HEK293 (cell line): ENCODE measurements around the gene TRAP1.

Experiments
- CTCF ChIA-PET: fragments of 350-600 bp; formaldehyde crosslinking; extraction: SDS; loops from one replicate; lab custom pipeline; 2021; ENCODE audit warnings: antibody characterized with exemption; lab: Yijun Ruan, JAX
- POLR2A ChIA-PET: fragments of 300-600 bp; formaldehyde crosslinking; extraction: SDS; loops from one replicate; lab custom pipeline; 2020; ENCODE audit warnings: antibody characterized with exemption, inconsistent platforms; lab: Yijun Ruan, JAX
- H3K27ac ChIP-seq: fragments of 200-500 bp; sonication (Bioruptor generic); 2 replicates; pipeline ENCODE4 v1.5.1; 2014; ENCODE audit warnings: low read depth, low read length, control low read depth, inconsistent platforms; ENCODE audit errors: extremely low read depth
- H3K36me3 ChIP-seq, 2 experiments: fragments of 200-500 bp in 1 of 2; sonication (Bioruptor generic) in 1 of 2; 1 replicate in 1 of 2; 2 replicates in 1 of 2; pipeline ENCODE4 v1.5.1; 2014 to 2017; ENCODE audit warnings: inconsistent platforms in 2 of 2, low read length in 2 of 2; ENCODE audit not compliant: control insufficient read depth in 2 of 2, insufficient read depth in 1 of 2
- H3K4me1 ChIP-seq: fragments of 200-500 bp; sonication (Bioruptor generic); 2 replicates; pipeline ENCODE4 v1.5.1; 2014; ENCODE audit warnings: mild to moderate bottlenecking, low read length, inconsistent platforms; ENCODE audit not compliant: control insufficient read depth, insufficient read depth
- H3K4me3 ChIP-seq: 2 replicates; pipeline ENCODE4 v1.5.1; 2011; ENCODE audit warnings: low read depth, mild to moderate bottlenecking, control low read depth, low read length, moderate library complexity
- H3K9me3 ChIP-seq: fragments of 200-500 bp; sonication (Bioruptor generic); 2 replicates; pipeline ENCODE4 v1.5.1; 2014; ENCODE audit warnings: low read depth, low read length, inconsistent platforms; ENCODE audit not compliant: control insufficient read depth, insufficient read depth
- SP2 ChIP-seq: fragments of 450-650 bp; formaldehyde crosslinking; IDR thresholded peaks from 2 replicates; pipeline ENCODE4 v1.5.1; 2016; ENCODE audit warnings: missing biosample characterization, missing genetic modification characterization
- SP7 ChIP-seq: fragments of 450-650 bp; formaldehyde crosslinking; IDR thresholded peaks from 2 replicates; pipeline ENCODE4 v1.5.1; 2016; ENCODE audit warnings: missing biosample characterization, missing genetic modification characterization
- ZIC2 ChIP-seq: fragments of 450-650 bp; formaldehyde crosslinking; IDR thresholded peaks from 2 replicates; pipeline ENCODE4 v1.5.1; 2016; ENCODE audit warnings: missing biosample characterization, missing genetic modification characterization
- ZNF239 ChIP-seq: fragments of 450-650 bp; formaldehyde crosslinking; IDR thresholded peaks from 2 replicates; pipeline ENCODE4 v1.5.1; 2016; ENCODE audit warnings: missing biosample characterization, missing genetic modification characterization
- ZNF292 ChIP-seq: fragments of 450-650 bp; formaldehyde crosslinking; IDR thresholded peaks from 2 replicates; pipeline ENCODE4 v1.5.1; 2016; ENCODE audit warnings: low read depth, missing biosample characterization, missing genetic modification characterization, borderline replicate concordance
- ZNF449 ChIP-seq: fragments of 450-650 bp; formaldehyde crosslinking; IDR thresholded peaks from 2 replicates; pipeline ENCODE4 v1.5.1; 2017; ENCODE audit warnings: missing biosample characterization, mild to moderate bottlenecking, missing genetic modification characterization, moderate library complexity
- ZNF48 ChIP-seq: fragments of 450-650 bp; formaldehyde crosslinking; IDR thresholded peaks from 2 replicates; pipeline ENCODE4 v1.5.1; 2016; ENCODE audit warnings: missing biosample characterization, missing genetic modification characterization
- ZNF660 ChIP-seq: fragments of 450-650 bp; IDR thresholded peaks from 2 replicates; pipeline ENCODE4 v1.5.1; 2018; ENCODE audit warnings: missing biosample characterization, mild to moderate bottlenecking, missing genetic modification characterization
- ZNF830 ChIP-seq: fragments of 450-650 bp; IDR thresholded peaks from 2 replicates; pipeline ENCODE4 v1.5.0; 2018; ENCODE audit warnings: missing biosample characterization, missing genetic modification characterization, low read depth, mild to moderate bottlenecking, moderate library complexity

TRAP1 gene

GRCh38 chr16:3608069-3608468, 109.3 kb downstream of the TRAP1 start:
- H3K36me3 ChIP-seq = peaks cover 0 to 20% of the 10 kb centered on the region in 2 experiments; a peak in 2 of 3 replicates
- POLR2A ChIA-PET = no interaction called here
- no peak for TF ChIP-seq ZNF660
- TF ChIP-seq ZNF48 (tag by site-specific recombination) = no peak
- no peak for TF ChIP-seq SP7 (tag by site-specific recombination)
- no peak for TF ChIP-seq ZNF292
- TF ChIP-seq ZNF449 = no peak
- no peak for TF ChIP-seq SP2 (tag by site-specific recombination)
- TF ChIP-seq ZNF830 (tag by site-specific recombination) = no peak
- TF ChIP-seq ZNF239 = no peak
- TF ChIP-seq ZIC2 = no peak
- TF ChIP-seq, all 188 proteins: peak for 0
- CTCF ChIA-PET = no interaction called here
- Histone ChIP-seq H3K27ac (no peak overlapping the region), H3K4me3 (no peak overlapping the region), H3K4me1 (no peaks in the 10 kb centered on the region), H3K9me3 (no peaks in the 10 kb centered on the region)
